HepG2 (cell line): ENCODE data around the gene CTSA. TPM values are rescaled to one million over a fixed set of nuclear protein-coding genes. Genes with fewer than 3 reads are reported as not detected.

Experiments
- AGO1 ChIP-seq: fragments of 200-400 bp; formaldehyde crosslinking; IDR thresholded peaks from 2 replicates; pipeline ENCODE4 v1.6.1; 2017; ENCODE audit warnings: mild to moderate bottlenecking, low read depth, low read length, moderate library complexity; ENCODE audit not compliant: poor library complexity, severe bottlenecking
- BRCA1 ChIP-seq: sonication (generic); formaldehyde crosslinking; IDR thresholded peaks from 2 replicates; pipeline ENCODE4 v1.4.0; 2020; ENCODE audit warnings: missing genetic modification reagents
- BRD4 ChIP-seq: sonication (generic); formaldehyde crosslinking; IDR thresholded peaks from 2 replicates; pipeline ENCODE4 v1.4.0; 2020; ENCODE audit warnings: missing genetic modification reagents
- HES4 ChIP-seq: sonication (generic); formaldehyde crosslinking; IDR thresholded peaks from 2 replicates; pipeline ENCODE4 v1.9.0; 2021; ENCODE audit warnings: mild to moderate bottlenecking, missing genetic modification reagents, borderline replicate concordance
- KAT7 ChIP-seq: IDR thresholded peaks from 2 replicates; pipeline ENCODE4 v1.6.1; 2018; ENCODE audit warnings: borderline replicate concordance, missing compliant biosample characterization
- KDM4B ChIP-seq: sonication (generic); formaldehyde crosslinking; IDR thresholded peaks from 2 replicates; pipeline ENCODE4 v1.4.0; 2020; ENCODE audit warnings: missing genetic modification reagents
- MYC ChIP-seq: sonication (generic); formaldehyde crosslinking; IDR thresholded peaks from 2 replicates; pipeline ENCODE4 v1.9.0; 2021; ENCODE audit warnings: missing genetic modification reagents, borderline replicate concordance
- NCOA1 ChIP-seq: sonication (generic); formaldehyde crosslinking; IDR thresholded peaks from 2 replicates; pipeline ENCODE4 v1.9.0; 2021; ENCODE audit warnings: missing genetic modification reagents
- NR2F6 ChIP-seq, 2 experiments: IDR thresholded peaks; 2 replicates each; pipeline ENCODE4 v1.6.1; 2016; ENCODE audit warnings: antibody characterized with exemption in 1 of 2, mild to moderate bottlenecking in 1 of 2
- PCBP2 ChIP-seq: fragments of 200-400 bp; formaldehyde crosslinking; optimal IDR thresholded peaks from 2 replicates; pipeline ENCODE3; 2018; ENCODE audit warnings: low read length, low read depth; ENCODE audit not compliant: poor library complexity, severe bottlenecking
- PRPF4 ChIP-seq: fragments of 200-400 bp; formaldehyde crosslinking; IDR thresholded peaks from 2 replicates; pipeline ENCODE4 v1.6.1; 2016; ENCODE audit warnings: low read length, low read depth; ENCODE audit not compliant: poor library complexity, severe bottlenecking
- ZNF256 ChIP-seq: sonication (generic); formaldehyde crosslinking; conservative IDR thresholded peaks from 2 replicates; pipeline ENCODE4 v1.4.0; 2020; ENCODE audit warnings: missing genetic modification reagents
- ZNF350 ChIP-seq: sonication (generic); formaldehyde crosslinking; IDR thresholded peaks from 2 replicates; pipeline ENCODE4 v1.4.0; 2020; ENCODE audit warnings: mild to moderate bottlenecking, low read depth, missing genetic modification reagents, borderline replicate concordance
- ZNF451 ChIP-seq: sonication (generic); formaldehyde crosslinking; IDR thresholded peaks from 2 replicates; pipeline ENCODE4 v1.5.0; 2020; ENCODE audit warnings: mild to moderate bottlenecking, missing genetic modification reagents
- ZNF484 ChIP-seq: sonication (generic); formaldehyde crosslinking; IDR thresholded peaks from 2 replicates; pipeline ENCODE4 v1.5.1; 2020; ENCODE audit warnings: mild to moderate bottlenecking, low read depth, missing genetic modification reagents, borderline replicate concordance
- polyA plus RNA-seq, 8 experiments: library from polyadenylated mRNA; depleted of rRNA in 3 of 8; stranded (reverse) in 7 of 8; unstranded in 1 of 8; fragments of >200 nt; fragmentation: Illumina TruSeq in 4 of 8; extraction: Trizol in 4 of 8; gene quantifications; 2 replicates each; pipeline versions ENCODE4 v1.2.1 to v1.2.3, GENCODE V29; 2011 to 2016; ENCODE audit warnings: low read depth in 4 of 8, missing spikeins in 1 of 8, mixed read lengths in 1 of 8; ENCODE audit not compliant: insufficient read depth in 1 of 8
- total RNA-seq, 5 experiments: library from RNA; depleted of rRNA; stranded (reverse); fragments of >200 nt; fragmentation: Illumina TruSeq; extraction: Trizol; gene quantifications; 2 replicates each; pipeline ENCODE4 v1.2.3, GENCODE V29; 2016; ENCODE audit warnings: low read depth in 1 of 5
- TF ChIP-seq, protein P1 (sequence below): sonication (generic); formaldehyde crosslinking; IDR thresholded peaks from 2 replicates; pipeline ENCODE4 v1.4.0; 2020; ENCODE audit warnings: mild to moderate bottlenecking, low read depth, missing genetic modification reagents
- TF ChIP-seq, protein P2 (sequence below): IDR thresholded peaks from 2 replicates; pipeline ENCODE4 v1.6.1; 2016; ENCODE audit warnings: low read depth
- TF ChIP-seq, protein P3 (sequence below): IDR thresholded peaks from 2 replicates; pipeline ENCODE4 v1.6.1; 2016; ENCODE audit warnings: missing genetic modification reagents, missing compliant biosample characterization
- TF ChIP-seq, protein P4 (sequence below): sonication (generic); formaldehyde crosslinking; IDR thresholded peaks from 2 replicates; pipeline ENCODE4 v1.5.1; 2020; ENCODE audit warnings: missing genetic modification reagents, mild to moderate bottlenecking, borderline replicate concordance
- TF ChIP-seq, protein P5 (sequence below): sonication (generic); formaldehyde crosslinking; IDR thresholded peaks from 2 replicates; pipeline ENCODE4 v1.5.0; 2020; ENCODE audit warnings: missing genetic modification reagents, mild to moderate bottlenecking, borderline replicate concordance

Gene CTSA
- total and polyA plus RNA-seq, 2 of the 13 experiments (the other 11 are each of a cell fraction or from before 2014, with no cell fraction given): 202 to 231 TPM

DNA sequence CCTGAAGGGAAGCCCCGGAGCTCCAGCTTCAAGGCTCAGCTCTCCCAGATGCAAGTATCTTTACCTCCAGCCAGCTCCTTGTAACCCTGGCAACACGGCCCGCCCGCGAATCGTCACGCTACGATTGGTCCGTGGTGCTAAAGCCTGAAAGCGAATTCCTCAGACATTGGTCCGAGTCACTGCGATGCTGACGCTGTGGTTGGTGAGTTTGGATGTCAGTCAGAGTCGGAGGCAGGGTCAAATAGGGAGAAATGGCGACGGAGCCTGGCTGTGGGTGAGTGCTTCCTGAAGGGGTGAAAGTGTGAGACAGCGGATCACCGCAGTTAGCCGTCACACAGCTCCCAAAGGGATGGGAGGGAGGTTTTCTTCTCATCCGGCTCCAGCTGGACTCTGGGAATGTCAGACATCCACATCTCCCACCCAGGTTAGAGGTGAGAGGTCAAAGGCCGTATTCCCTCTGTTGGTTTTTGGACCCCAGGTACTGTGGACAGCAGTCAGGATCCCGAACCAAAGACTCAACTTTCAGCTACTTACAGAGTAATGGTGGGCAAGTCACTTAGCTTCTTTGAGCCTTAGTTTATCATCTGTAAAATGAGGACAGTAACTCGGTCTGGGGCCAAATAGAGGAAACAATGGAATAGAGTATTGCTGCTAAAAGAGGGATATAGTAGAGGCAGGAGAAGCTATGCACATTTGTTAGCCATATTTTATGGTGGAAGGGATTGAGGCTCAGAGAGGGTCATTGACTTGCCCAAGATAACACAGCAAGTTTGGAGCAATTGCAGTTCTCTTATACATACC lies 9.9 kb upstream of the CTSA start, which contains the start of gene ZSWIM1 (continued):
- TF ChIP-seq MYC: peak; percentile 48; the same call in 1 of the 2 replicates
- no peak; the same call in 1 of the 2 replicates for TF ChIP-seq ZNF484 (CRISPR knock-in tag)
- peak; percentile 70; the same call in 1 of the 2 replicates for TF ChIP-seq BRD4 (CRISPR knock-in tag)
- TF ChIP-seq, protein P1, sequence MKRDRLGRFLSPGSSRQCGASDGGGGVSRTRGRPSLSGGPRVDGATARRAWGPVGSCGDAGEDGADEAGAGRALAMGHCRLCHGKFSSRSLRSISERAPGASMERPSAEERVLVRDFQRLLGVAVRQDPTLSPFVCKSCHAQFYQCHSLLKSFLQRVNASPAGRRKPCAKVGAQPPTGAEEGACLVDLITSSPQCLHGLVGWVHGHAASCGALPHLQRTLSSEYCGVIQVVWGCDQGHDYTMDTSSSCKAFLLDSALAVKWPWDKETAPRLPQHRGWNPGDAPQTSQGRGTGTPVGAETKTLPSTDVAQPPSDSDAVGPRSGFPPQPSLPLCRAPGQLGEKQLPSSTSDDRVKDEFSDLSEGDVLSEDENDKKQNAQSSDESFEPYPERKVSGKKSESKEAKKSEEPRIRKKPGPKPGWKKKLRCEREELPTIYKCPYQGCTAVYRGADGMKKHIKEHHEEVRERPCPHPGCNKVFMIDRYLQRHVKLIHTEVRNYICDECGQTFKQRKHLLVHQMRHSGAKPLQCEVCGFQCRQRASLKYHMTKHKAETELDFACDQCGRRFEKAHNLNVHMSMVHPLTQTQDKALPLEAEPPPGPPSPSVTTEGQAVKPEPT (CRISPR knock-in tag): peak; percentile 85; the same call in 1 of the 2 replicates
- TF ChIP-seq ZNF451 (CRISPR knock-in tag): no peak
- TF ChIP-seq PCBP2: no peak
- TF ChIP-seq, protein P2, sequence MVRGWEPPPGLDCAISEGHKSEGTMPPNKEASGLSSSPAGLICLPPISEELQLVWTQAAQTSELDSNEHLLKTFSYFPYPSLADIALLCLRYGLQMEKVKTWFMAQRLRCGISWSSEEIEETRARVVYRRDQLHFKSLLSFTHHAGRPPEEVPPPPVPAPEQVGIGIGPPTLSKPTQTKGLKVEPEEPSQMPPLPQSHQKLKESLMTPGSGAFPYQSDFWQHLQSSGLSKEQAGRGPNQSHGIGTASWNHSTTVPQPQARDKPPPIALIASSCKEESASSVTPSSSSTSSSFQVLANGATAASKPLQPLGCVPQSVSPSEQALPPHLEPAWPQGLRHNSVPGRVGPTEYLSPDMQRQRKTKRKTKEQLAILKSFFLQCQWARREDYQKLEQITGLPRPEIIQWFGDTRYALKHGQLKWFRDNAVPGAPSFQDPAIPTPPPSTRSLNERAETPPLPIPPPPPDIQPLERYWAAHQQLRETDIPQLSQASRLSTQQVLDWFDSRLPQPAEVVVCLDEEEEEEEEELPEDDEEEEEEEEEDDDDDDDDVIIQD (CRISPR knock-in tag): peak; percentile 21; the same call in 1 of the 2 replicates
- peak; percentile 88 for TF ChIP-seq ZNF350
- no peak for TF ChIP-seq AGO1
- TF ChIP-seq, protein P3, sequence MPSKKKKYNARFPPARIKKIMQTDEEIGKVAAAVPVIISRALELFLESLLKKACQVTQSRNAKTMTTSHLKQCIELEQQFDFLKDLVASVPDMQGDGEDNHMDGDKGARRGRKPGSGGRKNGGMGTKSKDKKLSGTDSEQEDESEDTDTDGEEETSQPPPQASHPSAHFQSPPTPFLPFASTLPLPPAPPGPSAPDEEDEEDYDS (CRISPR knock-in tag): peak; percentile 99
- TF ChIP-seq NR2F6 (IDR thresholded peaks at IDR 0.05): peak; percentile 97
- TF ChIP-seq NR2F6 (CRISPR knock-in tag; IDR thresholded peaks at IDR 0.05): peak; percentile 92
- TF ChIP-seq, protein P4, sequence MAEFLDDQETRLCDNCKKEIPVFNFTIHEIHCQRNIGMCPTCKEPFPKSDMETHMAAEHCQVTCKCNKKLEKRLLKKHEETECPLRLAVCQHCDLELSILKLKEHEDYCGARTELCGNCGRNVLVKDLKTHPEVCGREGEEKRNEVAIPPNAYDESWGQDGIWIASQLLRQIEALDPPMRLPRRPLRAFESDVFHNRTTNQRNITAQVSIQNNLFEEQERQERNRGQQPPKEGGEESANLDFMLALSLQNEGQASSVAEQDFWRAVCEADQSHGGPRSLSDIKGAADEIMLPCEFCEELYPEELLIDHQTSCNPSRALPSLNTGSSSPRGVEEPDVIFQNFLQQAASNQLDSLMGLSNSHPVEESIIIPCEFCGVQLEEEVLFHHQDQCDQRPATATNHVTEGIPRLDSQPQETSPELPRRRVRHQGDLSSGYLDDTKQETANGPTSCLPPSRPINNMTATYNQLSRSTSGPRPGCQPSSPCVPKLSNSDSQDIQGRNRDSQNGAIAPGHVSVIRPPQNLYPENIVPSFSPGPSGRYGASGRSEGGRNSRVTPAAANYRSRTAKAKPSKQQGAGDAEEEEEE: no peak
- TF ChIP-seq ZNF256 (CRISPR knock-in tag): 0 out of 2 replicates have a peak, but pooled peaks have one; percentile 66
- no peak for TF ChIP-seq NCOA1 (CRISPR knock-in tag)
- TF ChIP-seq KAT7: peak; percentile 66; the same call in 1 of the 2 replicates
- no peak for TF ChIP-seq BRCA1 (CRISPR knock-in tag)
- TF ChIP-seq PRPF4: no peak
- peak; percentile 78; the same call in 1 of the 2 replicates for TF ChIP-seq KDM4B (CRISPR knock-in tag)
- peak; percentile 54; the same call in 1 of the 2 replicates for TF ChIP-seq HES4 (CRISPR knock-in tag)
- TF ChIP-seq, protein P5, sequence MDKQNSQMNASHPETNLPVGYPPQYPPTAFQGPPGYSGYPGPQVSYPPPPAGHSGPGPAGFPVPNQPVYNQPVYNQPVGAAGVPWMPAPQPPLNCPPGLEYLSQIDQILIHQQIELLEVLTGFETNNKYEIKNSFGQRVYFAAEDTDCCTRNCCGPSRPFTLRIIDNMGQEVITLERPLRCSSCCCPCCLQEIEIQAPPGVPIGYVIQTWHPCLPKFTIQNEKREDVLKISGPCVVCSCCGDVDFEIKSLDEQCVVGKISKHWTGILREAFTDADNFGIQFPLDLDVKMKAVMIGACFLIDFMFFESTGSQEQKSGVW (CRISPR knock-in tag): no peak
